Stimulated activated CD4-positive, alpha-beta T cell treated with anti-CD3 and anti-CD28 coated beads, Interleukin-12 subunit alpha, Interleukin-12 subunit beta, amount 100 ng/mL, for 4 hours (primary cell): ENCODE results near the gene PCDH9.

Experiments
- DNase-seq: peaks from one replicate; pipeline ENCODE4 v3.0.0-alpha.2; 2020

PCDH9 gene

DNA sequence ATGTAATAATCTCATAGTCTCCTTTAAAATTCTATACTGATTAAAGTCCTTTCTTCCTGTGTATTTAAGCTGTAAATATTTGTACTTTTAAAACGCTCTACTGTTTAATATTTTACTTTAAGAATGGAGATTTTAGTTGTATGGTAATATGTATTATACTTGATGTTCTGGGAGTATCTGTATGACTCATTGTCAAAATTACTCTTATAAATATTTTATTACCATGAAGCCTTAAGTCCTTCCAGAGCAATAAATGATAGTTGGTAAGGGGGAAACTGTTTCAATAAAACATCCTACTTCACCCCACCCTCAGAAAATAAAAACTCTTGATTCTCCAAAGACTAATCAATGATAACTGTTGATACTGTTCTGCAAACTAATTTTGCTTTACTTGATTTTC, 6.4 kb downstream of the PCDH9 start:
- no peak for DNase-seq

DNA sequence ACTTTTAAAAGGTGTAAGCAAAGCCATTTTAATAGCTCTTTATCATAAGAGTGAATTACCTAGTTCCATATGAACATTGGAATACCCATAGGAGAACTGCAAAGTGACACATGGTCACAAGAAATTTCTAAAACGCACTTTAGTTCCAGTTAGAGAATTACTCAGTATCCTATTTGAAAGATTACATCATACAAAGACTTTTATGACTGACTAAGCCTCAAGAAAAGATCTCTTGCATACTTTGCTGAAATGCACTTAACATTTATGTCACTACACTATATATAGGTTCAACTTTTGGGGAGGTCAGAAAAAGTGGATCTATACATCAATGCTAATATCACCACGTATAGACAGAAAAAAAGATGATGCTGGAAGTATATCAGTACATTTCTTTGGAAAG, 7.1 kb downstream of the PCDH9 start:
- DNase-seq = no peak

DNA sequence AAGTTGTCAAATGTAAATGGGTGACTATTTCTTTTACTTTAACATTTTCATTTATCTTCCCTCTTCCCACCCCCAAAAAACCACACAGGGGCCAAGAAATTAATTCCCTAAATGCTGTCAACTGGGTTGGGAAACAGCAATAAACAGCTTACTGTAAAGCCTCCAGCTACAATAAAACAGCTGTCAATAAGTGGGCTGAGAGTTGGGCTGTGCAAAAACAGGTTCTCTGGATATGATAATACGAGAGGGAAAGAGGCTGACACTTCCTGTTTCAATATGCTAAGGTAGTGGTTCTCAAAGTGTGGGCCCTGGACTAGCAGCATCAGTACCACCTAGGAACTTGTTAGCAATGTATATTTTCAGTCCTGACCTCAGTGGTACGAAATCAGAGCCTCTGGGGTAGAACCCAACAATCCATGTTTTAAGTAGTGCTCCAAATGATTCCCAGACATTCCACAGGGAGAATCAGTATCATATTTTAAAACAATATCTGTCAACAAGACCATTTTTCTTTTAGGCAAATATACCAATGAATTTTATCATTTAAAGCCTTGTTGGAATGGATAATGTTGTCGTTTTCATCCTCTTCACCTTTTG, 8.4 kb downstream of the PCDH9 start:
- no peak for DNase-seq

DNA sequence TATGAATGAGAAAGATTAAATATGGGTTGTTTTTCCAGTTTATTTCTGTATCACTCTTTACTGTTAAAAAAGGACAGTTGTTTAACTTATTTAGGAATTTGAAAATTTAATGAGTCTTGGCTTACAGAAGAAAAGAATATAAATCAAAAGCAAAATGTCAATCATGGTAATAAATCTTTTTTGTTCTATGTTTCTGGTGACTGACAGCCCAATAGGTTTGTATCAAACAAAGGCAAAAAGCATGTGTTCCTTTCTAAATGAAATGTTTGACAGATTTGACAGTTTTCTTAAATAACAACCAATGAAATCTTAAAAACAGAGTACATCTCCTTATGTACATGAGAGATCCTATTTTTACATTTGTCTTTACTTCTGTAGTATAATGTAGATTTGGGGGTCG, 11.0 kb downstream of the PCDH9 start:
- no peak for DNase-seq

DNA sequence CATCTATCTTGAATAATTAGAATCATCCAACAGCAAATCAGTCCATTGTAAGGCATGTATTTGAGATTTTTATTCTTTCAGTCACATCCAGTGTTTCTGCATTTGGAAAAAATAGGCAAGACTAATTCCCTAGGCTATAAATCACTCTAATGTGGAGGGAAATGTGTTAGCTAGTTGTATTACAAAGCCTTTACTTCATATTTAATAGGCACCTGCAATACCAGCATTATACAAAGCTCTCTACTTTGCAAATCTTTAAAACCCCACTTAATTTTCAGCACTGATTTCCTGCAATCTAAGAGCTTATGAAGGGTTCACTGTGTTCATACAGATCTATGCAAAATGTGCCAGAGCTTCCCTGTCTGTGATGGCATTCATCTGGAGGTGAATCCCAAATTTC, 12.3 kb downstream of the PCDH9 start:
- DNase-seq = no peak

DNA sequence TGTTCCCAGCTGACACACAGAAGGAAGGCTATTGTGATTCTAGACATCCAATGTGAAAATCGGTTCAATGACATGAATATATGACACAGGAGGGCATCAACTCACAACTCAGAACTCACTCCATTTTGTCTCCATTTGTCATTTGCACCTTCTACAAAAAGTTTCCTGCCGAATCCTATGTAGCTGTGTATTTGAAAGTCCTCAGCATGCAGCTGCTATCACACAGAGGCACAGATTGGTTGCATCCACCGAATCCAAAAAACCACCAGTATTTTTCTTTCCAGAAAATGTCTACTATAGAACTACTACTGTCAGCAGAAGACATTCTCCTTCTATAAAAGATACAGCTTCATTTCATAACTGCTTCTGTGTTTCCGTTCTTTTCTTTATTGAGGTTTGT, 13.3 kb downstream of the PCDH9 start:
- no peak for DNase-seq

DNA sequence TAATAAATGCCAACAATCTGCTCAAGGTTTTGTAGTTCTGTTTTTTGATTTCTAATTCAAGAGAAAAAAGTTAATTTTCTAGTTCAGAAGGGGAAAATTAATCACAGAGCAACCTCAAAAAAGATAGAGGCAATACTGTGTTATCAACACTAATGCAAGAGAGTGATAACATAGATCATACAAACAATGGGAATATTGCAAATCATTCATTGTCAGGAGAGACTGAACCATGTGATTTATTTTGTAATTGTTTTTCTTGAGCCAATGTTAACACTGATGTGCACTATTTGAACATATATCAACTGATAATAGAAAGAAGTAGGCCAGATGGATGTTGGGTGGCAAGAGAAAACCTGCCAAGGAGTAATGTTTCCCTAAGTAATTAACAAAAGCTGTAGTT, 19.9 kb downstream of the PCDH9 start:
- no peak for DNase-seq

DNA sequence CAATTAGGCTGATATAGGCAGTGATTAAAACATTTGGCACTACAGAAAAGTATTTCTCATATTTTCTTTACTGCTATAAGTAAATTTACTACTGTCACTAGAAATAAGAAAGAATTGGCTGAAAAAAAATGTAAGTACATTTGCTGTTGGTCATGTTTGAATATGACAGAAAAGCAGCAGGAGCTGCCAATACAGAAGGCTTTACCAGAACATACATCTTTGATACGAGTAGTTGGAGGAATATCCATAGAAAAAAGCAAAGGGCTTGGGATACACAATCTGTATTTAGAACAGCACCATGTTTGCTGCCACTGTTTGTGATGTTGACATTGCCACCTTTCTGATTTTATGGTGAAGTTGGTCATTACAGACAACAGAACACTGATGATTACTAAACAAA, 21.6 kb downstream of the PCDH9 start:
- DNase-seq = no peak

DNA sequence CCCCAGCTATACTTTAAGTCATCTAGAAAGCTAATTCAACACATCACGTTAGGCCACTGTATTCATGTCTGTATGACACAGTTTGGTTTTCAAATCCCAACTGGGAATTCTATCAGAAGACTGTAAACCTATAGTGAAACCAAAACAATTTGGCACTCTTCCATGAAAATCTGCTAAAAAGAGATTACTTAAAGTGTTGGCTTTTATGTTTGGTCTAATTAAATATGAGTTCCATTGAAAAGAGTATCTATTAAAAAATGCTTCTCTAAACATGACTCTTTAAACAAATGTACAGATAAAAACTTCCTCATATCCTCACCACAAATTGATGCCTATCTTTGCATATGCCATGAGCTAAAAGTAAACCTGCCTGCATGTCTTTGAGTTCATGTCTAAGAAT, 25.4 kb downstream of the PCDH9 start:
- DNase-seq = no peak

DNA sequence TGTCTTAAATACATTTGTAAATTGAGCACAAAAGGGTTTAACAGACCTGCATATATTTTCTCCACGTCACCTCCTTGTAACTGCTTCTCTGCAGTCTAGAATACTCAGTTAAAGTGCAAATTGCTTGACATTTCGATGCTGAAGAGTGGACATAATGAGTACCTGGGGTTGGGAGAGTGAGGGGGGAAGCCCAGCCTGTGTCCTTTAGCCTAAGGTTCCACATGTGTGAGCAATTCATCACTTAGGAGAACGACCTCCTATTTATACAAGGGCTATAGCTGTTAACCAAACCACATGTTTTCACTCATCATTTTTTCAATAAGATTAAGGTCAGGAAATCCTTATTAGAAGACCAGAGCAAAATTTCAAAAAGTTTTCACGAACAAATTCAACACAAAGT, 29.5 kb downstream of the PCDH9 start:
- DNase-seq = no peak

DNA sequence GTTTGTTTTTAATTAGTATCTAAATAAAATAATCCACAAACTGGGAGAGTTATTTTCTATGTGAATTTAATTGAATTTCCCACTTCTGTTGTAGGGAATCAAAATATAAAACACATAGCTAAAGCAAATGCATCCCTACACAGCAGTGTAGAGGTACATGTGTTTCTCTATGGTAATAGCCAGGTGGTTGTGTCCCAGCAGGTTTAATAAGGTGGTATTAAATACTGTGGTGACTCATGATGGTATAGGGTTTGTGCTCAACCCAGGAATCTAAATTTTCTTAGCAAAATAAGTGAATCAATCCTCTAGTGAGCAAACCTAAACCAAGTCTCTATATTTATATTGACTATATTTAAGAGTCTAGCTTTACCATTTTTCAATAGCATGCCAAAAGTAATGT, 30.0 kb downstream of the PCDH9 start:
- DNase-seq = no peak

DNA sequence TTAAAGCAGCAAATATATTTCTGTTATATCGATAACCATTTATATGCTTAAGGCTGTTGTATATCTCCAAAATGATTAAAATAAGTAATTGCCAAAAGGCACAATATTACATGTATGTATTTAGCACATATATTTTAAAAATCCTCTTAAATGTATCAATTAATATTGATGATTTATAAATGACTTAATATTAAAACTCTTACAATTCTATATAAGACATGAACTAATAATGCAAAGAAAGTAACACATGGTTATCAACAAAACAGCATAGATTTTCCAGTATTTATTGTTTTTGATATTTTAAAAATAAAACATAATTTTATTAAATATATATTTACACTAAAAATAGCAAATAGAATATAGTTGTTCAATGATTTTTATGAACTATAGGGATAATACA, 32.4 kb downstream of the PCDH9 start:
- DNase-seq = no peak

DNA sequence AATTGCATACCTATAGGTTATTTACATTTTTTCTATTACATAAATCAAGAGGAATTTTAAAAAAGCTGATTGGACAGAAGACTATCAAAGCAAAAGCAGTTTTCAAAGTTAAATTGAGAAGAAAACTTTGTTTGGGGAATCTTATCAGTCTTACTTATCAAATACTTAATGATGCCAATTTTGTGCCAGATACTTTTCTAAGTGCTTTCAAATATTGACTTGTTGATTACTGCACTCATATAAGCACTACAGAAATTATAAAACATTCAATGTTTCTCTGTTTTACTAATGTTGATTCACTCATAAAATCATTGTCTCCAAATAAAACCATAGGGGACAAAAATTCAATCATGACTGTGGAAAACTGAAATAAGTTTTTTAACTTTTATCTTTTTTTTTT, 36.2 kb downstream of the PCDH9 start:
- no peak for DNase-seq

DNA sequence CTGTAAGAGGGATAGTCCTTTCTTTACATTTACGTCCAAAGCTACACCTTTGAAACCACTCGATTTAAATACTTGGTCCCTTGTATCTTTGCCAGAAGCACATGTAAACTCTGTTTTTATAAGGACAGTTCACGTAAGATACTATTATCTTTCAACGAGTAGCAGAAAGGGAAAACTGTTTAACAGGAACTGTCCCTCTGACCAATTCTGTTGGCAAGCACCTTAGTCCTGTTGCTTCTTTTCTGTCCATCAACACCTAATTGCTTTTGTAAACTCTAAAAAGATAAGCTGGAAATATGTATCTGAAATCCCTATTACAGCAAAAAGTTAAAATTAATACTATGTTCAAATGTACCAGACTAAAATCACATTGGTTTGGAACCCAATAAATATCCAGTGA, 37.4 kb downstream of the PCDH9 start:
- DNase-seq = no peak

DNA sequence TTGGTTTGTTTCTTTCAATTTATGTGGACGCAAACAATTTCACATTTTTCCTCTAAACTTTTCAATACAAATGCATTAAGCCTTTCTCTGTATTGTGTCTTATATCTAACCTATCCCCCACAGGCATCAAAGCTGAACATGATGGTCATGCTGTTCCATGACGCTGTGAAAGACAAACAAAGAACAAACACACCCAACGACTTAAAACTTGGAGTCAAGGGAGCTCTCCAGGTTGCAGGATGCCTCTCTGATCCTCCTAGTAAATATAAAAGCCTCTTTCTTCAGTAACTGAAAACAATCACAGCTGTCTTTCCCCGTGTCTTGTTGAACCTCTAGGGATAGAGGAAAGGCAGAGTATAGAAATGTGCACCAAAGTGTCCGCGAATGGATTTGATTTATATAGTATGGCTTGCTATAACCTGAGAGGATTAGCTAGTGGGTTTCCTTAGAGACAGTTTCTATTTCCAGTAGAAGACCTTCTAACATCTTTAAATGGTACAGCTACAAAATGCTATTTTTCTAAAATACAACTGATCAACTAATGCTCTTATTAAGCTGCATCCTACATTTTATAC, 43.1 kb downstream of the PCDH9 start:
- no peak for DNase-seq

DNA sequence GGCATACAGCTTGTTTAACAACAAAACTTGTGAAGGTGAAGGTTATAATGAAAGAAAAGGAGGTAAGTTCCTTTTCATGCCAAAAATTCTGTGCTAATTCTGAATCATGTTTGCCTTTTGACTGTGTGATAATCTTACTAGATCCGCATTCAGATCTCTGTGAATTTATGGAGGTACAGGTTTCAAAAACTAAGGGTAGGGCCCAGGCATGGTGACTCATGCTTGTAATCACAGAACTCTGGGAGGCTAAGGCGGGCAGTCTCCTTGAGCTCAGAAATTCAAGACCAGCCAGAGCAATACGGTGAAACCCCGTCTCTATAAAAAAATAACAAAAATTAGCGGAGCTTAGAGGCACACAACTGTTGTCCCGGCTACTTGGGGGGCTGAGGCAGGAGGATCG, 45.9 kb downstream of the PCDH9 start:
- DNase-seq = no peak

DNA sequence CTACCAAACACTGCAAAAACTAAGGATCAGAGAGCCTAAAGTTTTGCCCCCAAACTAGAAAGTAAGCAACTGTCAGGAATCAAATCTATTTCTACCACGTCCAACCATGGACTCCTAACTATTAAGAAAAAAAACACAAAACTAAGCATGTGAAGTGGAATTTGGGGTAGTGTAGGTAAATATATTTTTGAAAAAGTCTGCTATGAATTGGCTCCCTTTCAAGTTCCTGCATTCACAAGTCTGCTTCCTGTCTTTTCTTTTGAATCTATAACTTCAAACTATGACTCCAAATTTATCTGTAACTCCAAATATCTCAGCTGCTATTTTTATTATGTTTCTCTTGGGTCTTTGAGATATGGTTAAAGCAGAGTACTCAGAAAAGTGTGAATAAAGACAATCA, 47.0 kb downstream of the PCDH9 start:
- DNase-seq = no peak

DNA sequence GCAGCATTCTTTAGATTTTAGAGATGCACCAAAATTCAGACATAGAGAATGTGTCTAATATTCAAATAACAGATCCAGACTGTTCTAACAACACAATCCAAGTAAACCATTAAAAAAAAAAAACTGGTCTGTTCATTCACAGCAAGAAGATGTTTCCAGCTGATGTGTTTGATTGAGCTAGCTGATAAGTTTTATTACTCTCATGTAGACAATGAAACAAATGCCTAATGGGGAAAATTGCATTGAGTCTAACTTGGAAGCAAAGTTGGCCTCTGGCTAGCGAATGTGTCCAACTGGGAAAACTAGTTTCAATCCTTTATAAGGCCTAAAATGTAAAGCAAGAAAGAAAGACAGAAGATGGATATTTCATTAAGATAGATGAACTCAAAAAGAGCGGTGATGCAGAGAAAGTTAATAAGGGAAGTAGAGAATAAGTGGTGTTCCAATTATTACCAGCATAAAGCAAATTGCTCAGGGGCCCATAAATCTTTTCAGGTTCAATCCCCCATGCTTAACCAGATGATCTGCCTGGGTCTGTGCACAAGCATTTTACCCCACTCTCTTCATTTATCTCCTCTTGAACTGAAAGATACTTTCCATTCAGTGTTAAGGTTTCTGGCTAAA, 54.2 kb downstream of the PCDH9 start:
- DNase-seq = no peak

DNA sequence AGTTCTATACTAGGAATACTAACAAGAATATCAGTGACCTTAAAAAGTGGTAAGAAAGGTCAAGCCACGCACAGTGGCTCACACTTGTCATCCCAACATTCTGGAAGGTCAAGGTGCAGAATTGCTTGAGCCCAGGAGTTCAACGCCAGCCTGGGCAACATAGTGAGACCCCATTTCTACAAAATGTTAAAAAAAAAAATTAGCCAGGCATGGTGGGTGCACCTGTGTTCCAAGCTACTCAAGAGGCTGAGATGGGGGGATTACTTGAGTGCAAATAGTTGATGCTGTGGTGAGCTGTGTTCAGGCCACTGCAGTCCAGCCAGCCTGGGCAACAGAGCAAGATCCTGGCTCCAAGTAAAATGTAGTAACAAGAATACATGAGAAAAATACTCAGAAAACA, 61.8 kb downstream of the PCDH9 start:
- DNase-seq = no peak

DNA sequence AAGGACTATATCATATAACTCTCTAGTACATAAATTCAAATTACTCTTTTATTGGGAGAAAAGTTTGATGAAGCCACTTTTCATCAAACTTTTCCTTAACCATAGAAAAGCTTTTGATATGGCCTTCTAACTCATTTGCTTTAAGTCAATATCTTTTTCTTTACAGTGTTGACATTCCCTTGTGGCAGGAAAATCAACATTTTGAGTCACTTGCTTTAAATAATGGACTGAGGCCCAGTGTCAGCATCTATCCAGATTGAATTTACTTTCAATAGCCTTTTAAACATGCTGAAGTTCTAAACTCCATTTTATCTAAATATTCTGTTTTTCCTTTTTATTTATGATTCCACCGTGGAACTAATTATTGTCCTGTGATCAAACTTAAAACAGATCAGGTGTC, 62.7 kb downstream of the PCDH9 start:
- DNase-seq = no peak

DNA sequence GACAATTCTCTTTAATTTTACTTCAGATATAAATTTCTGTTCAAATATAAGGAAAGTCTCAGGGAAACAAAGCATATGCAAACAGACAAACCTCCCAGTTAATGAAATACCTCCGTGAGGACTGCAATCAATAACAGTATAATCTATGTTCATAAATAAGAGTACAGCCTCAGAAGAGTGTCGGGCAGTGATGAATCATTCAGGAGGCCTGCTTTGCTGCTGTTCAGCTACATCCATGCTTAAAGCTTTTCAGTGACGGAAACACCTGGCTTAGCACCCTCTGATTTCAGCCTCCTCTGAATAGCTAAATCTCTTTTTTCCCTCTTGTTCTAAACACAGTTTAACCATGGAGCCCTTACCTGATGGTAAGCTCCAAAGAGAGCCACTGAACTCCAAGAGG, 69.0 kb downstream of the PCDH9 start:
- no peak for DNase-seq

DNA sequence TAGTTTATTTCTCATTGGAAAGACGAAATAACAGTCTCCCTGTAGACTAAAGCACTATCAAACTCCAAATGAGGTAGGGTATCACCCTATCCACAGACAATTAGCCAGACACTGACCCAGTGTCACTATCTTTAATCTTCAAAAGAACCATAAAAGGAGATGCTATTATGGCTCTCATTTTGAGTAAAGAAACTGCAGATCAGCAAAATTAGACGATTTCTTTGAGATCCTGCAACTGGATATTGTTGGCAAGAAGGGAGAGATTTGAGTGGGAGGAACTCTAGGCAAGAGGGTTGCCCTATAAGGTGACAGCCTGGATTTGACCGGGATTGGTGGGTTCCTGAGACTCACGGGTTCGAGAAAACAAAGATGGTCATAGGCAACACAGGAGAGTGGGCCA, 71.2 kb downstream of the PCDH9 start:
- DNase-seq = no peak

DNA sequence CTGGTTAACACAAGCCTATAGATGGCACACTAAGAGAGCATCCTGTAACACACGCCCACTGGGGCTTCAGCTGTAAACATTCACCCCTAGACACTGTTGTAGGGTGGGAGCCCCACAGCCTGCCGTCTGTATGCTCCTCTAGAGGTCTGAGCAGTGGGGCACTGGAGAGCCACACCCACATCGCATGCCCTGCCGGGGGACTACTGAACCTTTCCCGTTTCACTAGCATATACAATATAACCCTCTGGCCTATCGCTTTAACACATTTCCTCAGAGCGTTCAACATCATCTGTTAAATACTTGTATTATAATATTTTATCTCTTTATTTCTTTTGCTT, 73.4 kb downstream of the PCDH9 start:
- DNase-seq = no peak

DNA sequence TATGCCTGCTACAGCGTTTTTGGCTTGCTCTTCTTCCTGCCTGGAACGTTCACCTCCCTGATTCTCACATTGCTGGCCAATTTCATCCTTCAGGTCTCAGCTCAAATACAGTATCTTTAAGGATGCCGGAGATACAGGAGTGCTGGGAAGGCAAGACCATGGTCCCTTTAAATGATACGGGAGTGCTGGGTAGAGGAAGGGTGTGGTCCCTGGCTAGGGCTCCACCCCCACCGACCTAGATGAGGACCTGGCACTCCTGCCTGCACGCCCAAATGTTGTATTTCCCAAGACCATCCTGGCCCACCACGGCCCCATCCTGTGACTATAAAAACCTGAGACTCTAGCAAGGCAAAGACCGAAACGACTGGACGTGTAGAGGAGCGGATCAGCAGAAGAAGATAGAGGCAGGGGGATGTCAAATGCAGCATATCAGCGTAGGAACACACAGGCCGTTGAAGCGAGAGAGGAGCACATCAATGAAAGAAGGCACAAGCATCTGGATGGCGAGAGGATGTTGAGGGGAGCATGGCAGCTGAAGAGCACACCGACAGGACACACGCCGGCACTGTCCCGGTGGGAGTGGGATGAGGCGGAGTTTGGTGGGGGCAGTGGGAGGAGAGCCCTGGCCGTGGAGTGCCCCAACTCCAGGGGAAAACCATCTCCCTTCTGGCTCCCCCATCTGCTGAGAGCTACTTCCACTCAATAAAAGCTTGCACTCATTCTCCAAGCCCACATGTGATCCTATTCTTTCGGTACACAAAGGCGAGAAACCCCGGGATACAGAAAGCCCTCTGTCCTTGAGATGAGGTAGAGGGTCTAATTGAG, 74.0 kb downstream of the PCDH9 start:
- DNase-seq = no peak
